Endothelial cell of umbilical vein (primary cell): ENCODE data around the gene BUD13. TPM values are rescaled to one million over a fixed set of nuclear protein-coding genes. Genes with fewer than 3 reads are reported as not detected.

Experiments used
- BruUV-seq: library from RNA; stranded (reverse); fragments of 400-500 nt; replicated peaks from 2 replicates; lab custom pipeline; 2021; lab: Mats Ljungman, UMichigan
- CTCF ChIA-PET: fragments of 300-600, 350-600 bp; sonication (Branson Sonifier 250); formaldehyde crosslinking; loops from one replicate; lab custom pipeline; 2021; ENCODE audit warnings: antibody characterized with exemption, inconsistent platforms; lab: Charles Lee
- POLR2A ChIA-PET: fragments of 300-600, 350-600 bp; sonication (Branson Sonifier 250); formaldehyde crosslinking; loops from one replicate; lab custom pipeline; 2021; ENCODE audit warnings: antibody characterized with exemption, inconsistent platforms; lab: Charles Lee
- DNase-seq: peaks from one replicate; pipeline ENCODE4 v3.0.0-alpha.2; 2011; ENCODE audit warnings: low read depth, low spot score
- FAIRE-seq: peaks from 2 replicates; lab custom pipeline; 2011; peaks lifted over from hg19 to GRCh38; lab: Jason Lieb, UNC
- H2AFZ ChIP-seq: 2 replicates; pipeline ENCODE4 v1.6.0; 2012; ENCODE audit warnings: low read depth, low read length, control low read depth, inconsistent platforms
- H3K27ac ChIP-seq: 2 replicates; pipeline ENCODE4 v1.5.1; 2011; ENCODE audit warnings: low read depth, mild to moderate bottlenecking, control low read depth, low read length, moderate library complexity; ENCODE audit not compliant: insufficient read depth
- H3K27me3 ChIP-seq, 2 experiments: 2 replicates each; pipeline versions ENCODE4 v1.6.0 to v1.6.1; 2011; ENCODE audit warnings: low read length in 2 of 2, mixed read lengths in 1 of 2; ENCODE audit not compliant: control insufficient read depth in 2 of 2, insufficient read depth in 2 of 2
- H3K36me3 ChIP-seq, 2 experiments: 2 replicates in 1 of 2; 3 replicates in 1 of 2; pipeline ENCODE4 v1.5.1; 2011; ENCODE audit warnings: low read length in 2 of 2, mild to moderate bottlenecking in 1 of 2, moderate library complexity in 1 of 2; ENCODE audit not compliant: control insufficient read depth in 2 of 2, insufficient read depth in 2 of 2; ENCODE audit errors: extremely low read depth in 1 of 2
- H3K4me1 ChIP-seq: 3 replicates; pipeline ENCODE4 v1.5.1; 2011; ENCODE audit warnings: mild to moderate bottlenecking, low read length; ENCODE audit not compliant: control insufficient read depth, insufficient read depth; ENCODE audit errors: extremely low read depth
- H3K4me2 ChIP-seq: 2 replicates; pipeline ENCODE4 v1.6.1; 2011; ENCODE audit warnings: low read length, control low read depth, mixed read lengths; ENCODE audit not compliant: insufficient read depth
- H3K4me3 ChIP-seq, 3 experiments: fragments of 200-600 bp in 1 of 3; sonication (generic), shearing (Covaris generic) in 1 of 3; replicated peaks in 1 of 3; 2 replicates each; pipeline ENCODE4 v1.5.1; 2011 to 2016; ENCODE audit warnings: control low read depth in 3 of 3, low read length in 3 of 3, mild to moderate bottlenecking in 2 of 3, inconsistent platforms in 1 of 3, low read depth in 1 of 3, moderate library complexity in 1 of 3; ENCODE audit not compliant: insufficient read depth in 1 of 3
- H3K79me2 ChIP-seq: 2 replicates; pipeline ENCODE4 v1.6.0; 2012; ENCODE audit warnings: low read length, inconsistent platforms; ENCODE audit not compliant: control insufficient read depth, insufficient read depth
- H3K9ac ChIP-seq: replicated peaks from 2 replicates; pipeline ENCODE3; 2011; ENCODE audit warnings: low read length, control low read depth; ENCODE audit not compliant: insufficient read depth; ENCODE audit errors: extremely low read depth
- H3K9me1 ChIP-seq: replicated peaks from 3 replicates; pipeline ENCODE4 v1.6.0; 2011; ENCODE audit warnings: mild to moderate bottlenecking, low read length; ENCODE audit not compliant: control insufficient read depth, insufficient read depth; ENCODE audit errors: extremely low read depth
- H3K9me3 ChIP-seq: replicated peaks from 2 replicates; pipeline ENCODE4 v1.5.1; 2012; ENCODE audit warnings: low read length, inconsistent platforms; ENCODE audit not compliant: control insufficient read depth, insufficient read depth
- H4K20me1 ChIP-seq: replicated peaks from 2 replicates; pipeline ENCODE3; 2011; ENCODE audit warnings: mild to moderate bottlenecking, low read length; ENCODE audit not compliant: control insufficient read depth, insufficient read depth; ENCODE audit errors: extremely low read depth
- CTCF ChIP-seq, 2 donors: IDR thresholded peaks; 1 replicate in 1 of 2; 2 replicates in 1 of 2; pipeline ENCODE4 v1.5.1; 2011; ENCODE audit warnings: low read length in 2 of 2, mild to moderate bottlenecking in 2 of 2, moderate library complexity in 2 of 2, control low read depth in 1 of 2, inconsistent platforms in 1 of 2, low read depth in 1 of 2; ENCODE audit not compliant: insufficient read depth in 1 of 2; ENCODE audit errors: extremely low read depth in 1 of 2
- EZH2 ChIP-seq: IDR thresholded peaks from 2 replicates; pipeline ENCODE4 v1.6.1; 2012; ENCODE audit warnings: borderline replicate concordance, low read depth, mild to moderate bottlenecking, moderate library complexity, low read length, inconsistent platforms; ENCODE audit not compliant: severe bottlenecking
- FOS ChIP-seq: IDR thresholded peaks from 2 replicates; pipeline ENCODE4 v1.6.1; 2011; ENCODE audit warnings: mild to moderate bottlenecking, low read length, moderate library complexity, borderline replicate concordance; ENCODE audit not compliant: insufficient read depth
- GATA2 ChIP-seq: IDR thresholded peaks from 2 replicates; pipeline ENCODE4 v1.7.0; 2011; ENCODE audit warnings: low read depth, mild to moderate bottlenecking, moderate library complexity, mixed read lengths, low read length; ENCODE audit not compliant: insufficient read length, insufficient read depth
- JUN ChIP-seq: IDR thresholded peaks from 2 replicates; pipeline ENCODE4 v1.6.1; 2011; ENCODE audit warnings: borderline replicate concordance, low read depth; ENCODE audit not compliant: insufficient read length, insufficient read depth
- MAX ChIP-seq: IDR thresholded peaks from 2 replicates; pipeline ENCODE4 v1.6.1; 2011; ENCODE audit not compliant: insufficient read depth, insufficient read length
- MYC ChIP-seq: IDR thresholded peaks from one replicate; pipeline ENCODE4 v1.6.1; 2011; ENCODE audit warnings: mild to moderate bottlenecking, low read depth, low read length
- POLR2A ChIP-seq: IDR thresholded peaks from 2 replicates; pipeline ENCODE4 v1.6.1; 2012; ENCODE audit warnings: low read depth, mild to moderate bottlenecking, control low read depth, low read length
- POLR2AphosphoS5 ChIP-seq: IDR thresholded peaks from 2 replicates; pipeline ENCODE4 v1.6.1; 2012; ENCODE audit warnings: low read depth, mild to moderate bottlenecking, control low read depth, low read length, moderate library complexity; ENCODE audit not compliant: insufficient read depth
- dilution Hi-C: fragments of 300-500 bp; cut with MboI; formaldehyde crosslinking; loops from one replicate; pipeline ENCODE4 v1.15.0; 2019; ENCODE audit warnings: low sequenced_read_pairs; ENCODE audit not compliant: extremely low pct_ligation_motif_present
- intact Hi-C: fragments of 100-400 bp; cut with micrococcal nuclease; formaldehyde crosslinking; loops from one replicate; pipeline ENCODE4 v1.10.0; 2022
- polyA plus RNA-seq, 4 experiments: library from polyadenylated mRNA; depleted of rRNA in 3 of 4; stranded (reverse) in 3 of 4; unstranded in 1 of 4; fragments of >200 nt; gene quantifications; 2 replicates each; pipeline versions ENCODE4 v1.2.1 to v1.2.3, GENCODE V29; 2011 to 2012; ENCODE audit warnings: missing spikeins in 1 of 4
- total RNA-seq: library from RNA; stranded (reverse); gene quantifications from 2 replicates; pipeline ENCODE4 v1.2.3, GENCODE V29; 2021

The BUD13 gene
- total and polyA plus RNA-seq, 2 donors (not counting 3 experiments of a cell fraction or from before 2014, with no cell fraction given) = 18.8 to 21.8 TPM

GRCh38 chr11:116733969-116734508, 38.7 kb downstream of the BUD13 start:
- dilution Hi-C loops (no loop called here), intact Hi-C loops (loop anchor here (5.0 kb wide), 1 partner anchor 103 kb away; the partner anchor contains the start of gene APOA1)

GRCh38 chr11:116733043-116733755, 39.6 kb downstream of the BUD13 start:
- ChIA-PET CTCF (interaction anchor here (0.6 to 4.6 kb wide), 20 partner anchors 9 to 609 kb away, joined by 3 to 67 read pairs (median 4); partner anchors contain the start of genes APOA5 and ZPR1), POLR2A (no interaction called here)
- intact Hi-C loops (loop anchor here (5.0 kb wide), 1 partner anchor 104 kb away; the partner anchor contains the start of gene APOA1), dilution Hi-C loops (no loop called here)
- no peaks in the 10 kb centered on the region for H3K79me2 ChIP-seq
- no peak overlapping the region for H2AFZ ChIP-seq
- no peaks in the 10 kb centered on the region for H3K4me1 ChIP-seq
- no peaks in the 10 kb centered on the region for H3K36me3 ChIP-seq
- no peak for DNase-seq
- BruUV-seq = no TSS peak
- H3K27ac ChIP-seq = no peak overlapping the region
- no peak overlapping the region for H3K4me3 ChIP-seq
- peaks cover 8 to 15% of the 10 kb centered on the region in 2 experiments for H3K27me3 ChIP-seq
- H3K9ac ChIP-seq = no peak overlapping the region
- no peak for FAIRE-seq
- H4K20me1 ChIP-seq = no peaks in the 10 kb centered on the region
- no peaks in the 10 kb centered on the region for H3K9me3 ChIP-seq
- no peak for TF ChIP-seq FOS
- no peak for TF ChIP-seq POLR2A
- no peak for TF ChIP-seq MYC
- no peak for TF ChIP-seq JUN
- no peak for TF ChIP-seq POLR2AphosphoS5
- no peak for TF ChIP-seq MAX
- TF ChIP-seq GATA2 = no peak
- TF ChIP-seq CTCF (IDR thresholded peaks at IDR 0.05; ENCODE audit: extremely low read depth in 1 of 2, insufficient read depth in 1 of 2, low read depth in 1 of 2, low read length in 2 of 2) = no peak
- no peak for TF ChIP-seq EZH2
- no peak overlapping the region for H3K4me2 ChIP-seq
- H3K9me1 ChIP-seq = no peaks in the 10 kb centered on the region

More at GRCh38 chr11:116733969-116734508, 38.7 kb downstream of the BUD13 start:
- FAIRE-seq = no peak
- H3K4me1 ChIP-seq = no peaks in the 10 kb centered on the region
- CTCF ChIA-PET = interaction anchor here (0.8 to 4.6 kb wide), 5 partner anchors 9 to 371 kb away, joined by 3 to 23 read pairs (median 4); no protein-coding TSS in a partner anchor
- H3K79me2 ChIP-seq = no peaks in the 10 kb centered on the region
- no peak overlapping the region for H3K4me2 ChIP-seq
- TF ChIP-seq JUN (no peak), MAX (no peak), MYC (no peak), EZH2 (no peak), POLR2AphosphoS5 (no peak), GATA2 (no peak), FOS (no peak)
- POLR2A ChIA-PET = no interaction called here
- H2AFZ ChIP-seq = no peak overlapping the region
- H3K9me1 ChIP-seq = no peaks in the 10 kb centered on the region
- no peak overlapping the region for H3K27ac ChIP-seq
- no peaks in the 10 kb centered on the region for H3K9me3 ChIP-seq
- no TSS peak for BruUV-seq
- no peak overlapping the region for H3K9ac ChIP-seq
- no peak for DNase-seq
- no peak overlapping the region for H3K4me3 ChIP-seq
- peaks cover 8 to 14% of the 10 kb centered on the region in 2 experiments for H3K27me3 ChIP-seq
- H3K36me3 ChIP-seq = no peaks in the 10 kb centered on the region
- H4K20me1 ChIP-seq = no peaks in the 10 kb centered on the region
